Measurements from ENCODE around the gene BRME1.
A peak's percentile ranks its signal among the peaks of the same experiment; 100 is the strongest.

The BRME1 gene

GRCh38 chr19:13833330-13834243 lies 72.3 kb downstream of the BRME1 start:
- Histone ChIP-seq H3K36me3 (ENCODE audit: insufficient read depth, low read length) (0 out of 2 replicates have a peak, but pooled peaks cover 3% of the 10 kb centered on the region), H3K9me3 (ENCODE audit: control insufficient read depth, insufficient read depth, low read length) (no peaks in the 10 kb centered on the region), H3K9ac (ENCODE audit: low read depth, low read length) (peak overlapping the region; percentile 43), H3K4me1 (ENCODE audit: insufficient read depth, low read length) (no peaks in the 10 kb centered on the region)
